PC-3 (cell line): Measurements from ENCODE around the gene MYO9A. TPM values are rescaled to one million over a fixed set of nuclear protein-coding genes. Genes with fewer than 3 reads are reported as not detected.

Source experiments
- ATAC-seq: fragments of 200-7000 bp; cut with Tn5 transposase; 2 replicates; pipeline ENCODE4 v1.9.1; 2020; ENCODE audit warnings: mild to moderate bottlenecking, moderate library complexity
- BruUV-seq: library from RNA; stranded (reverse); fragments of 400-500 nt; replicated peaks from 2 replicates; lab custom pipeline; 2021; lab: Mats Ljungman, UMichigan
- CTCF ChIA-PET: fragments of 300-600 bp; sonication (Branson Sonifier 250); formaldehyde crosslinking; loops from one replicate; lab custom pipeline; 2022; ENCODE audit warnings: antibody characterized with exemption; lab: Charles Lee
- POLR2A ChIA-PET: fragments of 300-600 bp; sonication (Branson Sonifier 250); formaldehyde crosslinking; loops from one replicate; lab custom pipeline; 2022; ENCODE audit warnings: antibody characterized with exemption; ENCODE audit not compliant: unreplicated experiment; lab: Charles Lee
- DNase-seq: peaks from one replicate; pipeline ENCODE4 v3.0.0-alpha.2; 2015
- H2AFZ ChIP-seq: fragments of 300-600 bp; sonication (generic); 2 replicates; pipeline ENCODE4 v1.6.0; 2016; ENCODE audit warnings: antibody characterized with exemption, low read length
- H3F3A ChIP-seq: fragments of 300-600 bp; sonication (generic); one replicate; pipeline ENCODE4 v1.6.0; 2017; ENCODE audit warnings: antibody characterized with exemption, low read length, control low read depth, mild to moderate bottlenecking; ENCODE audit not compliant: unreplicated experiment
- H3K27ac ChIP-seq: fragments of 300-600 bp; sonication (generic); 2 replicates; pipeline ENCODE4 v1.5.1; 2016; ENCODE audit warnings: mild to moderate bottlenecking, low read length
- H3K27me3 ChIP-seq: fragments of 300-600 bp; sonication (generic); 2 replicates; pipeline ENCODE4 v1.6.1; 2016; ENCODE audit warnings: low read length, mixed read lengths
- H3K36me3 ChIP-seq: fragments of 300-600 bp; sonication (generic); 2 replicates; pipeline ENCODE4 v1.6.1; 2016; ENCODE audit warnings: low read depth, mixed run types, low read length, mixed read lengths
- H3K4me1 ChIP-seq: fragments of 300-600 bp; sonication (generic); 2 replicates; pipeline ENCODE4 v1.5.1; 2016; ENCODE audit warnings: low read length; ENCODE audit not compliant: insufficient read depth
- H3K4me2 ChIP-seq: fragments of 300-600 bp; sonication (generic); 2 replicates; pipeline ENCODE4 v1.6.0; 2016; ENCODE audit warnings: low read length
- H3K4me3 ChIP-seq: fragments of 300-600 bp; sonication (generic); 2 replicates; pipeline ENCODE4 v1.5.1; 2016; ENCODE audit warnings: mild to moderate bottlenecking, low read length, mixed read lengths
- H3K79me2 ChIP-seq: fragments of 300-600 bp; sonication (generic); 2 replicates; pipeline ENCODE4 v1.6.1; 2017; ENCODE audit warnings: low read length, mixed read lengths
- H3K9ac ChIP-seq: fragments of 300-600 bp; sonication (generic); 2 replicates; pipeline ENCODE4 v1.6.0; 2016; ENCODE audit warnings: mild to moderate bottlenecking, low read length
- H3K9me2 ChIP-seq: fragments of 300-600 bp; sonication (generic); replicated peaks from 2 replicates; pipeline ENCODE4 v1.6.1; 2016; ENCODE audit warnings: mixed run types, low read length, mixed read lengths
- H3K9me3 ChIP-seq: fragments of 300-600 bp; sonication (generic); 2 replicates; pipeline ENCODE4 v1.6.1; 2016; ENCODE audit warnings: low read length, mixed read lengths
- H4K20me1 ChIP-seq: fragments of 300-600 bp; sonication (generic); 2 replicates; pipeline ENCODE4 v1.6.1; 2016; ENCODE audit warnings: low read length, mixed read lengths
- CTCF ChIP-seq: fragments of 300-600 bp; sonication (generic); conservative IDR thresholded peaks from 2 replicates; pipeline ENCODE4 v1.5.1; 2017; ENCODE audit warnings: antibody characterized with exemption, low read depth, mild to moderate bottlenecking, low read length
- EZH2 ChIP-seq: fragments of 300-600 bp; sonication (generic); IDR thresholded peaks from one replicate; pipeline ENCODE4 v1.6.1; 2017; ENCODE audit warnings: antibody characterized with exemption, mild to moderate bottlenecking, low read length; ENCODE audit not compliant: unreplicated experiment
- EZH2phosphoT487 ChIP-seq: fragments of 300-600 bp; sonication (generic); IDR thresholded peaks from 2 replicates; pipeline ENCODE4 v1.6.1; 2018; ENCODE audit warnings: mild to moderate bottlenecking, antibody characterized with exemption, low read length, borderline replicate concordance
- intact Hi-C: fragments of 100-400 bp; cut with micrococcal nuclease; formaldehyde crosslinking; loops from 2 replicates; pipeline ENCODE4 v1.9.0; 2023
- total RNA-seq: library from RNA; depleted of rRNA; stranded (reverse); fragments of >200 nt; gene quantifications from 2 replicates; pipeline ENCODE4 v1.2.3, GENCODE V29; 2014

The MYO9A gene
- total RNA-seq, 1 experiment from 2014 or later, result 18.3 TPM

- H3K9me3 ChIP-seq, result no peaks in the 10 kb centered on the region
- no peak overlapping the region for H3K4me2 ChIP-seq
- ATAC-seq, result no peak
- H3K27ac ChIP-seq, result no peak overlapping the region
- no peaks in the 10 kb centered on the region for H3K9me2 ChIP-seq
- H3K36me3 ChIP-seq, result no peaks in the 10 kb centered on the region
- no TSS peak for BruUV-seq
- H3K27me3 ChIP-seq, result no peaks in the 10 kb centered on the region
- H3K4me1 ChIP-seq, result no peaks in the 10 kb centered on the region
- intact Hi-C loops, result no loop called here
- H3K79me2 ChIP-seq, result no peaks in the 10 kb centered on the region
- CTCF ChIA-PET, result no interaction called here
- POLR2A ChIA-PET, result no interaction called here
- no peaks in the 10 kb centered on the region for H3F3A ChIP-seq
- no peak overlapping the region for H3K9ac ChIP-seq
- no peak overlapping the region for H2AFZ ChIP-seq
- H4K20me1 ChIP-seq, result no peaks in the 10 kb centered on the region
- no peak overlapping the region for H3K4me3 ChIP-seq
- TF ChIP-seq EZH2 (no peak), EZH2phosphoT487 (no peak), CTCF (no peak)
- no peak for DNase-seq
Measured at GRCh38 chr15:72135719-72136118, 17.8 kb upstream of the MYO9A start.

- Histone ChIP-seq H3K79me2 (no peaks in the 10 kb centered on the region), H3K9me3 (no peaks in the 10 kb centered on the region), H3K4me3 (no peak overlapping the region), H3K27me3 (no peaks in the 10 kb centered on the region), H4K20me1 (no peaks in the 10 kb centered on the region), H3K9ac (no peak overlapping the region), H3F3A (no peaks in the 10 kb centered on the region), H3K27ac (no peak overlapping the region), H2AFZ (no peak overlapping the region), H3K4me1 (no peaks in the 10 kb centered on the region), H3K36me3 (no peaks in the 10 kb centered on the region), H3K4me2 (no peak overlapping the region), H3K9me2 (no peaks in the 10 kb centered on the region)
- TF ChIP-seq EZH2phosphoT487 (no peak), EZH2 (no peak), CTCF (no peak)
- BruUV-seq, result no TSS peak
- POLR2A ChIA-PET, result no interaction called here
- CTCF ChIA-PET, result interaction anchor here (0.6 kb wide), 1 partner anchor 184 kb away, joined by 8 read pairs; no protein-coding TSS in a partner anchor
- intact Hi-C loops, result no loop called here
- ATAC-seq (no peak), DNase-seq (no peak)
Measured at GRCh38 chr15:72133211-72133610, 15.3 kb upstream of the MYO9A start.

- TF ChIP-seq CTCF (no peak), EZH2phosphoT487 (no peak), EZH2 (no peak)
- intact Hi-C loops, result no loop called here
- DNase-seq (no peak), ATAC-seq (no peak)
- POLR2A ChIA-PET, result no interaction called here
- BruUV-seq, result no TSS peak
- Histone ChIP-seq H3F3A (no peaks in the 10 kb centered on the region), H3K9me3 (no peaks in the 10 kb centered on the region), H3K9me2 (no peaks in the 10 kb centered on the region), H3K4me2 (no peak overlapping the region), H2AFZ (no peak overlapping the region), H3K79me2 (no peaks in the 10 kb centered on the region), H3K36me3 (no peaks in the 10 kb centered on the region), H3K27ac (no peak overlapping the region), H4K20me1 (no peaks in the 10 kb centered on the region), H3K27me3 (no peaks in the 10 kb centered on the region), H3K4me3 (no peak overlapping the region), H3K4me1 (no peaks in the 10 kb centered on the region), H3K9ac (no peak overlapping the region)
- CTCF ChIA-PET, result no interaction called here
Measured at GRCh38 chr15:72131922-72132321, 14.0 kb upstream of the MYO9A start.
